NCI-H1417 (cell line): ENCODE data around the gene SLMAP.
A peak's percentile ranks its signal among the peaks of the same experiment; 100 is the strongest.

Experiments used
- DNase-seq, 3 experiments: peaks; one replicate each; lab custom pipeline; 2025; lab: John Stamatoyannopoulos, UW

The SLMAP gene

DNA sequence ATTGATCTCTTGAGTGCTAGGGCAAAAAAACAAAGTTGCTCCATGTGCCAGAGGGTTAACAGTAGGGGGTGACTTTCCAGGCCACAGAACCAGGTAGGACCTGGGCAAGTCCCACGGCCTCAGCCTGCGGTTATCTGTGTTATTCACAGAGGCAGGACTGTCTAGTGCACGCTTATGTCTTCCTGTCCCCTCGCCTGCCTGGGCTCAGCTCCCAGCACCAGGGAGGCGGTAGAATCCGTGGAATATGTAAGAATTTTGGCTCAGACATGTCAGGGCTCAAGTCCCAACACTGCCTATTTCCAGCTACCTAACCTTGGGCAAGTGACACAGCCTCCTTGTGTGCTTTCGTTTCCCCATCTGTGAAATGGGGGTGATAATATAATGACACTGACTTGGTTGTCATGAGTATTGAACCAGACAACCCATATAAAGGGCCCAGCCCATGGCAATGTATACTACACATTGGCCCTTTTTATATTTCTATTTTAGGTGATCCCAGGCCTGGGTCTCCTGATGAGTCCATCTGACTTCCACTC is 207.8 kb downstream of the SLMAP start:
- DNase-seq, result no peak

DNA sequence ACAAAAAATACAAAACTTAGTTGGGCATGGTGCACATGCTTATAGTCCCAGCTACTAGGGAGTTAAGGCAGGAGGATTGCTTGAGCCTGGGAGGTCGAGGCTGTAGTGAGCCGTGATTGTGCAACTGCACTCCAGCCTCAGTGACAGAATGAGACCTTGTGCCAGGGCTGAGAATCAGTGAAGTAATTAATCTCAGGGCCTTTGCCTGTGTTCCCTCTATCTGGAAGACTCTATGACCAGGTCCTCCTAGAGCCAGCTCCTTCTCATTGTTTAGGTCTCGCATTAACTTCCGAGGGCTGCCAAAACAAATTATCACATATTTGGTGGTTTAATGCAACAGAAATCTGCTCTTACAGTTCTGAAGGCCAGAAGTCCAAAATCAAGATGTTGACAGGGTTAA is 210.7 kb downstream of the SLMAP start:
- no peak for DNase-seq

DNA sequence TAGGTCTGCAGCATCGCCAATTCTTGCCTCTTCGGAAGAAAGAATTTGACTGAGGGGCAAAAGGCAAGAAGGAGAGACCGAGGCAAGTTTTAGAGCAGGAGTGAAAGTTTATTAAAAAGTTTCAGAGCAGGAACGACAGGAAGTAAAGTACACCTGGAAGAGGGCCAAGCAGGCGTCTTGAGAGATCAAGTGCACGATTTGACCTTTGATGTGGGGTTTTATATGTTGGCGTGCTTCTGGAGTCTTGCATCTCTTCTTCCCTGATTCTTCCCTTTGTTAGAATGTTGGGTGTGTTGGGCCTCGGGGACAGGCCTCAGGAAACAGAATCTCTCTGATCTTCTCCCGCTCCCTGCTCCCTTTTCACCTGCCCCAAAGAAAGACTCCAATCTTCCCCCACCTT is 211.5 kb downstream of the SLMAP start:
- no peak for DNase-seq

DNA sequence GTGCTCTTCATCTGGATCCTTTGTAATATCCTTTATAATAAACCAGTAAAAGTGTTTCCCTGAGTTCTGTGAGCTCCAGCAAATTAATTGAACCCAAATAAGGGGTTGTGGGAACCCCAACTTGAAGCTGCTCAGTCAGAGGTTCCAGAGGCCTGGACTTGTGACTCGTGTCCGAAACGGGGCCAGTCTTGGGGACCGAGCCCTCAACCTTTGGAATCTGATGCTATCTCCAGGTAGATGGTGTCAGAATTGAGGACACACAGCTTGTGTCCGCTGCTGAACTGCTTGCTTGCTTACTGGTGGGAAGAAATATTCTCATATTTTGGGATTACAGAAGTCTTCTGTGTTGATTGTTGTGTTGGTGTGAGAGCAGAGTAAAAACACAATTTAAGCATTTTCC is 212.4 kb downstream of the SLMAP start:
- no peak for DNase-seq

DNA sequence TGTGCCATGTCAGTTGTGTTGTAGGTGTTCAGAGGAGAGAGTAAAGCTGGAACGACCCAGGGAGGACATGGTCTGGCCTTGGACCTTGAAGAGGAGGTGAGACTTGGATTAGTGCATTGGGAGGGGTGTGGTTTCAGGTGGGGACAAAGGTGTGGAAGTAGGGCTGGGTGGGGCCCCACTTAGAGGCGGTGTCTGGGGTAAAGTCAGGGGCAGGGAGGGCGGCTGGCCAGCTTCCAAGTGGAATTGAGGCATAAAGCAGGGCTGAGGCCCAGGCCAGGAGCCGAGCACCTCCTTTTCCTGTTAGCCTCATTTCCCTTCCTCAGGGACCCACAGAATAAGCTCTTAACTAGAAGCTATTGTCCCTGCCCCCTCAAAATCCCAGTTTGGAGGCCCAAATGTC is 215.9 kb downstream of the SLMAP start:
- no peak for DNase-seq

DNA sequence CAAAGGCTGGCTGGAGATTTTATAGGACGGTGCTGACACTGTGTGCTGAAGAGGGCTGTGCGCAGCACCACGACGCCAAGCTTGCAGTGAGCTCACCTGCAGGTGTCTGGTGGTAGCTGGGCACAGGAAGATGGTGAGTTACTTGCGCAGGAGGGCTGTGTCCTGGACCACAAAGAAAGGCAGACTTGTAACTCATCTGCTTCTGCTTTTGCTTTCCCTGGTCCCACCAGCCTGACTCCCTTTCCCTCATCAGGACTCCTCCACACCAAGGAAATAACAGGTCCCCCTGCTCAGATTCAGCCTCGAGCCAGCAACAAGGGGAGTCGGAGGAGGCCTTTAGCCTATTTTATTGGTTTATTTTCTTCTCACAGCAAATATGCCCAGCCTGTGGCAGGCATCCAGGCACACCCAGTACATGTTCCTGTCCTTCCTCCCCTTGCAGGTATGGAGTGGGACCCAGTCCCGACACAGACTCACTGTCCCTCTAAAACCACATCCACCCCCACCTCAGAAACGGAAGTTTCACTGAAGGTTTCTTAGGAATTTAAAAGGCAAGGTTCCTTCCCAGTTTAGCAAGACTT is 216.5 kb downstream of the SLMAP start:
- no peak for DNase-seq

DNA sequence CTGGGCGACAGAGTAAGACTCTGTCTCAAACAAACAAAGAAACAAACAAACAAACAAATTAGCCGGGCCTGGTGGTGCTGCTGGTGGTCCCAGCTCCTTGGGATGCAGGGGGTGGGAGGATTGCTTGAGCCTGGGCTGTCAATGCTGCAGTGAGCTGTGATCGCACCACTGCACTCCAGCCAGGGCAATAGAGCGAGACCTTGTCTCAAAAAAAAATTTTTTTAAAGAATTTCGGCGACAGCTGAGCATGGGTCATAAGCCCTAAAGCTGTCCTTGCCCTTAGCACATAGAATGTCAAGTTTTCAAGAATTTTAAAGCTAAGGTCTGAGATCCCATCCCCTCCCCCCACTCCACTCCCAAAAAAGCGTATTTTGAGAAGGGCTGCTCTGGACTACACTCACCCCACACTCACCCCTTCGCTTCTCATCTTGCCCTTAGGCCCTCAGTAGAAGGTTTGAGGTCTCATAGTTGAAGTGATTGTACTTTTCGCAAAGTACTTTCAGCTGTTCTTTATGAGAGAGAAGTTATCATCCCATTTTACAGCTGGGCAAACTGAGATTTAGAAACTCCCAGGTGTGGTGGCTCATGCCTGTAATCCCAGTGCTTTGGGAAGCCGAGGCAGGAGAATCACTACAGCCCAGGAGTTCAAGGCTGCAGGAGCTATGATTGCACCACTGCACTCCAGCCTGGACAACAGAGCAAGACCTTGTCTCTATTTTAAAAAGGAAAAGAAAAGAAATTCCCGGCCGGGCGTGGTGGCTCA is 217.8 kb downstream of the SLMAP start:
- DNase-seq, result no peak

DNA sequence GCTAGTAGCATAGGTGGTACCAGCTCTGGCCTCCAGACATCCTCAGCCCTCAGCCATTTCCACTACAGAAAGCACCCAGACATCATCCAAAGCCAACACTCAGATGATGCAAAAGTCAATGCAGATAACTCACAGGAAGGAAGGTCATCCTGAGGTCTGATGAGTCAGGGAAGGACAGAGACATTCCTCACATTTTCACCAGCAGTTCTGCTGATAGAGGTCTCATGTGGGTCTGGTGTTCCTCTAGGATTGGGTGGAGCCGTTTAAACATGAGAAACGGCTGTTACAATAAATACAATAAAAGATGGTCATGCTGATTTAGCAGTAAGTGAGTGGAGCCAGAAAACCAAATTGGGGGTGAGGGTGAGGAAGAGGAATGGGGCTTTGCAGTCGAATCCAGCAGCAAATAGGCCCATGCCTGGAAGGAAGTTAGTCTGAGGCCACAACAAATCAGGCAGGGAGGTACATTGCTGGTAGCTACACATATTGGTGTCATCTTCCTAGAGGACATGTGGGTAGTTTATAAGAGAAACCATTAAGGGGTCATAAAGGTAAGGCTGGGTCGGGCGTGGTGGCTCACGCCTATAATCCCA is 218.8 kb downstream of the SLMAP start:
- DNase-seq, result no peak

DNA sequence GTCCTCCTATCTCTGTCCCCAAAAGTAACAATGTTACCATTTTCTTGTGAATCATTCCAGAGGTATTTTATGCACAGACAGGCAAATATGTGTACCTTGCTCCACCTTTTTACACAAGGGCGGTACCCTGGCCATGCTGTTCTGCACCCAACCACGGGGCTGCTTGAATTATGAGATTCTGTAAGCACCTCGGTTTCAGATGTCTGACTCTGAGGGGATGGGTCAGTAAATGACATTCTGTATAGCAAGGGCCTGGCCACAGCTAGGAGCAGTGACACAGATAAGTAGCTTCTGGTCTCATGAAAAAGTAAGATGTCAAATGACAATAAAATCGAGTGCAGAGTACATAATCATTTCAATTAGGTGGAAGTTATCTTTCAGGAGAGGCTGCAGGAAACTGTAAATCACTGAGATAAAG is 221.7 kb downstream of the SLMAP start:
- peak; percentile 18 to 26 (median 25) for DNase-seq

DNA sequence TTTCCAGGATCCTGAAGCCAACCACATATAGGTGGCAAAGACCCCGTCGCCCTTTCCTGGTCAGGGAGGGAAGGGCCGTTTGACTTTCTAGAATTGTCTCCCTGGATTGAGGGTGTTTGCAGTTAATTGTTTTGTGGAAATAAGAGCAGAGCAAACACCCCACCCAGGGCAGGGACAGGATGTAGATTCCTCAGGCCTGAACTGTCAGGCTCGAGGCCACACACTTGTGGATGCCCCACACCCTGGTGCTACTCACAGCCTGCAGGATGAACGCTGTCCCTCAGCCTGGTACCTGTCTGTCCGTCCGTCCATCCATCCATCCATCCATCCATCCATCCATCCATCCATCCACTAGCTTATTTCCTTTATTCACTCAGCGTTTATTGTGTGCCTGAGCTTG is 222.2 kb downstream of the SLMAP start:
- peak in 1 of 3 experiments; percentile 20 for DNase-seq
